NCI-H748 (cell line): ENCODE data around the gene DACH1.

Source experiments
- DNase-seq: peaks from one replicate; lab custom pipeline; 2025; ENCODE audit not compliant: unreplicated experiment; lab: John Stamatoyannopoulos, UW

The DACH1 gene

GRCh38 chr13:71503781-71504180 is 363.2 kb downstream of the DACH1 start:
- no peak for DNase-seq

- no peak for DNase-seq
These were observed 367.0 kb downstream of the DACH1 start for GRCh38 chr13:71499944-71500514.

- no peak for DNase-seq
These were observed 367.8 kb downstream of the DACH1 start for GRCh38 chr13:71499235-71499634.

- DNase-seq = no peak
These were observed 373.8 kb downstream of the DACH1 start for GRCh38 chr13:71493189-71493588.

- DNase-seq = no peak
These were observed 374.6 kb downstream of the DACH1 start for GRCh38 chr13:71492346-71492871.

GRCh38 chr13:71491010-71491409 is 376.0 kb downstream of the DACH1 start:
- no peak for DNase-seq

GRCh38 chr13:71489041-71489440 is 378.0 kb downstream of the DACH1 start:
- DNase-seq = no peak

GRCh38 chr13:71488201-71488600 is 378.8 kb downstream of the DACH1 start:
- DNase-seq = no peak

GRCh38 chr13:71485913-71486312 is 381.1 kb downstream of the DACH1 start:
- DNase-seq = no peak

- no peak for DNase-seq
These were observed 383.3 kb downstream of the DACH1 start for GRCh38 chr13:71483733-71484132.

- no peak for DNase-seq
These were observed 385.5 kb downstream of the DACH1 start for GRCh38 chr13:71481501-71481900.

GRCh38 chr13:71481046-71481445 is 386.0 kb downstream of the DACH1 start:
- no peak for DNase-seq

GRCh38 chr13:71477735-71478134 is 389.3 kb downstream of the DACH1 start:
- no peak for DNase-seq

- DNase-seq = no peak
These were observed 392.1 kb downstream of the DACH1 start for GRCh38 chr13:71474936-71475335.

- no peak for DNase-seq
These were observed 397.4 kb downstream of the DACH1 start for GRCh38 chr13:71469626-71470025.

- no peak for DNase-seq
These were observed 402.3 kb downstream of the DACH1 start for GRCh38 chr13:71464686-71465085.

GRCh38 chr13:71461892-71462291 is 405.1 kb downstream of the DACH1 start:
- peak; percentile 40 for DNase-seq

GRCh38 chr13:71460211-71460610 is 406.8 kb downstream of the DACH1 start:
- DNase-seq = peak; percentile 24

- peak; percentile 18 for DNase-seq
These were observed 407.3 kb downstream of the DACH1 start for GRCh38 chr13:71459708-71460107.

- no peak for DNase-seq
These were observed 409.4 kb downstream of the DACH1 start for GRCh38 chr13:71457645-71458044.

GRCh38 chr13:71456136-71456535 is 410.9 kb downstream of the DACH1 start:
- DNase-seq = no peak

GRCh38 chr13:71454509-71454908 is 412.5 kb downstream of the DACH1 start:
- DNase-seq = no peak

- no peak for DNase-seq
These were observed 418.8 kb downstream of the DACH1 start for GRCh38 chr13:71448080-71448630.
